Right cardiac atrium (tissue), 5 donors: ENCODE results near the gene PHF10. TPM values are rescaled to one million over a fixed set of nuclear protein-coding genes. Genes with fewer than 3 reads are reported as not detected.
A peak's percentile ranks its signal among the peaks of the same experiment; 100 is the strongest.

Source experiments
- ATAC-seq, 2 donors: fragments of 200-7000 bp; cut with Tn5 transposase; one replicate each; pipeline versions ENCODE4 v1.8.0 to v1.9.1; 2020; ENCODE audit warnings: moderate library complexity in 2 of 2, mild to moderate bottlenecking in 1 of 2
- DNase-seq, 3 donors: peaks; one replicate each; pipeline ENCODE4 v3.0.0-alpha.2; 2020
- H3K27ac ChIP-seq: one replicate; pipeline ENCODE4 v1.5.1; 2013; ENCODE audit warnings: mild to moderate bottlenecking, low read length, control low read depth, moderate library complexity
- H3K27me3 ChIP-seq: one replicate; pipeline ENCODE4 v1.6.1; 2013; ENCODE audit not compliant: control insufficient read depth, insufficient read depth
- H3K4me1 ChIP-seq: one replicate; pipeline ENCODE4 v1.6.1; 2013; ENCODE audit warnings: low read length; ENCODE audit not compliant: control insufficient read depth, insufficient read depth
- H3K4me3 ChIP-seq: one replicate; pipeline ENCODE4 v1.5.1; 2013; ENCODE audit warnings: low read length, control low read depth
- H3K9me3 ChIP-seq: one replicate; pipeline ENCODE4 v1.6.1; 2013; ENCODE audit warnings: low read length; ENCODE audit not compliant: control insufficient read depth
- WGBS: extraction: QIAGEN DNeasy Blood & Tissue Kit; methylation state at CpG from one replicate; pipeline ENCODE4 v1.1.7; 2013; 5-methylcytosine and 5-hydroxymethylcytosine counted together
- intact Hi-C, 4 donors: fragments of 100-400 bp; cut with DNase I; formaldehyde crosslinking; loops; one replicate each; pipeline versions ENCODE4 v1.11.0 to v1.14.0; 2022 to 2023
- polyA plus RNA-seq: library from polyadenylated mRNA; stranded (reverse); fragments of 200-250 nt; gene quantifications from one replicate; pipeline ENCODE4 v1.2.3, GENCODE V29; 2013
- total RNA-seq, 4 donors: library from RNA; stranded (reverse); fragmentation: NEBNext Ultra II Directional; extraction: Animal tissue kit (Norgen Biotek cat#: 25700); gene quantifications; one replicate each; pipeline ENCODE4 v1.2.1, GENCODE V29; 2021
- donor health status: healthy with polysubstance abuse.
- donor health status: DM: no; HTN: yes; CAD: no.
- donor health status: DM: no; HTN: no; CAD: no.
- donor health status: DM: no; HTN: yes; CAD: no; lungs with severe emphysema.
- donor health status: DM: yes; HTN: yes; CAD: no.

PHF10 gene
- total and polyA plus RNA-seq, 5 donors: 40.5 to 70.0 (median 60.9) TPM

GRCh38 chr6:169659820-169660610, 64.3 kb downstream of the PHF10 start:
- H3K27ac ChIP-seq: no peak overlapping the region
- H3K4me1 ChIP-seq: no peaks in the 10 kb centered on the region
- DNase-seq (peak in 1 of 3 donors; percentile 30), ATAC-seq (no peak)
- H3K4me3 ChIP-seq: no peak overlapping the region
- WGBS: 97% methylated on average over 26 of the region's 26 CpGs
- no peaks in the 10 kb centered on the region for H3K9me3 ChIP-seq
- H3K27me3 ChIP-seq: no peaks in the 10 kb centered on the region
- intact Hi-C loops: no loop called here

- DNase-seq: peak in 1 of 3 donors; percentile 28
- Histone ChIP-seq H3K27ac (no peak overlapping the region), H3K4me3 (no peak overlapping the region), H3K9me3 (no peaks in the 10 kb centered on the region), H3K27me3 (no peaks in the 10 kb centered on the region), H3K4me1 (no peaks in the 10 kb centered on the region)
- 90% methylated on average over 13 of the region's 13 CpGs for WGBS
- ATAC-seq: no peak
- intact Hi-C loops: no loop called here
Observed at GRCh38 chr6:169657284-169657610, 67.1 kb downstream of the PHF10 start.

- Histone ChIP-seq H3K27me3 (no peaks in the 10 kb centered on the region), H3K27ac (no peak overlapping the region), H3K4me1 (no peaks in the 10 kb centered on the region), H3K9me3 (no peaks in the 10 kb centered on the region), H3K4me3 (no peak overlapping the region)
- intact Hi-C loops: no loop called here
- DNase-seq (peak in 1 of 3 donors; percentile 41), ATAC-seq (no peak)
- 95% methylated on average over 23 of the region's 23 CpGs for WGBS
Observed at GRCh38 chr6:169656546-169657283, 67.6 kb downstream of the PHF10 start.

- H3K27ac ChIP-seq: peak overlapping the region; percentile 66
- intact Hi-C loops: no loop called here
- ATAC-seq: peak; percentile 98
- 56% methylated on average over 46 of the region's 46 CpGs for WGBS
- H3K9me3 ChIP-seq: no peaks in the 10 kb centered on the region
- H3K4me3 ChIP-seq: peak overlapping the region; percentile 43
- H3K27me3 ChIP-seq: no peaks in the 10 kb centered on the region
- DNase-seq: peak; percentile 47 to 91 (median 75)
- H3K4me1 ChIP-seq: no peaks in the 10 kb centered on the region
Observed at GRCh38 chr6:169654598-169655391, 69.5 kb downstream of the PHF10 start.

Other genes with a start within 250 kb of the PHF10 start
- gene WDR27, start 22.5 kb downstream of the PHF10 start, total RNA-seq: 10 to 100 TPM in 3 of 4 donors, 1 to 10 TPM in 1; 9.6 to 13.6 (median 11.8) TPM
- 6.3 TPM for gene WDR27, start 22.5 kb downstream of the PHF10 start, polyA plus RNA-seq
- gene C6orf120, start 22.4 kb downstream of the PHF10 start, total RNA-seq: 10 to 100 TPM; 14.6 to 16.1 (median 14.8) TPM
- 7.5 TPM for gene C6orf120, start 22.4 kb downstream of the PHF10 start, polyA plus RNA-seq
- gene DYNLT2, start 27.1 kb upstream of the PHF10 start, total RNA-seq: 1 to 10 TPM in 2 of 4 donors, under 1 TPM in 2; 0.77 to 1.2 (median 0.90) TPM
- 1.2 TPM for gene DYNLT2, start 27.1 kb upstream of the PHF10 start, polyA plus RNA-seq
- 10 to 100 TPM; 10.3 to 13.2 (median 12.2) TPM for gene ERMARD, start 27.1 kb upstream of the PHF10 start, total RNA-seq
- gene ERMARD, start 27.1 kb upstream of the PHF10 start, polyA plus RNA-seq: 11.1 TPM